ENCODE results near the gene ENTPD1. TPM values are rescaled to one million over a fixed set of nuclear protein-coding genes. Genes with fewer than 3 reads are reported as not detected.

Gene ENTPD1
- total and polyA plus RNA-seq, 10 of the 15 experiments (the other 5 are each of a cell fraction or from before 2014, with no cell fraction given) = 110 to 413 (median 161) TPM

- TF ChIP-seq RAD21 (IDR thresholded peaks at IDR 0.05; ENCODE audit: insufficient read depth, low read depth, low read length) = no peak
- no peak for TF ChIP-seq ATF2 (IDR thresholded peaks at IDR 0.05; ENCODE audit: low read length)
- TF ChIP-seq RELB (IDR thresholded peaks at IDR 0.05; ENCODE audit: low read depth) = no peak
- no peak for TF ChIP-seq ETV6 (conservative IDR thresholded peaks at IDR 0.05 in 1 of 2, IDR thresholded peaks at IDR 0.05 in 1 of 2; ENCODE audit: borderline replicate concordance in 1 of 2, low read depth in 1 of 2)
- TF ChIP-seq MAX (IDR thresholded peaks at IDR 0.05; ENCODE audit: low read depth, low read length) = no peak
- no peak for TF ChIP-seq RBBP5 (conservative IDR thresholded peaks at IDR 0.05)
- TF ChIP-seq WRNIP1 (IDR thresholded peaks at IDR 0.05; ENCODE audit: borderline replicate concordance, low read depth, low read length) = no peak
- peak; percentile 7 for TF ChIP-seq SMAD5 (IDR thresholded peaks at IDR 0.05; ENCODE audit: low read depth)
- no peak for TF ChIP-seq SIX5 (IDR thresholded peaks at IDR 0.05; ENCODE audit: low read depth, low read length, severe bottlenecking)
- no peak for TF ChIP-seq NRF1 (conservative IDR thresholded peaks at IDR 0.05; ENCODE audit: low read depth, low read length)
- TF ChIP-seq ZNF622 (IDR thresholded peaks at IDR 0.05) = no peak
- TF ChIP-seq SIN3A (IDR thresholded peaks at IDR 0.05; ENCODE audit: low read depth, low read length) = 0 out of 2 replicates have a peak, but pooled peaks have one; percentile 59
- no peak for TF ChIP-seq RCOR1 (conservative IDR thresholded peaks at IDR 0.05; ENCODE audit: low read depth, low read length)
- peak; percentile 10 for TF ChIP-seq SKIL (IDR thresholded peaks at IDR 0.05; ENCODE audit: low read depth, poor library complexity, severe bottlenecking)
- 0 out of 4 replicates have a peak, but pooled peaks of 1 of the 2 experiments have one; percentile 27 for TF ChIP-seq EP300 (IDR thresholded peaks at IDR 0.05; ENCODE audit: borderline replicate concordance in 1 of 2, control insufficient read depth in 1 of 2, low read depth in 2 of 2, low read length in 2 of 2)
- TF ChIP-seq CTCF (IDR thresholded peaks at IDR 0.05 in 2 of 3, conservative IDR thresholded peaks at IDR 0.05 in 1 of 3; ENCODE audit: control insufficient read depth in 2 of 3, extremely low read depth in 1 of 3, insufficient read depth in 1 of 3, low read depth in 3 of 3, low read length in 3 of 3) = no peak
- TF ChIP-seq CBX3 (IDR thresholded peaks at IDR 0.05; ENCODE audit: borderline replicate concordance, low read depth) = no peak
Observed at GRCh38 chr10:95756041-95756761, at the start of gene ENTPD1 (continued).
